ENCODE measurements around the gene PEX11B. TPM values are rescaled to one million over a fixed set of nuclear protein-coding genes. Genes with fewer than 3 reads are reported as not detected.

Gene PEX11B
- total RNA-seq, 1 experiment from 2014 or later: 26.5 TPM

- no peak for DNase-seq (ENCODE audit: extremely low read depth, low read depth)
These were observed 40.5 kb downstream of the PEX11B start for GRCh38 chr1:145877923-145878486.

GRCh38 chr1:145874646-145875045 lies 43.9 kb downstream of the PEX11B start:
- no peak for DNase-seq (ENCODE audit: extremely low read depth, low read depth)

- no peak for DNase-seq (ENCODE audit: extremely low read depth, low read depth)
These were observed 46.3 kb downstream of the PEX11B start for GRCh38 chr1:145871994-145872924.

- no peak for DNase-seq (ENCODE audit: extremely low read depth, low read depth)
These were observed 50.3 kb downstream of the PEX11B start for GRCh38 chr1:145868232-145868631.

GRCh38 chr1:145863282-145864018 lies 55.1 kb downstream of the PEX11B start:
- DNase-seq (ENCODE audit: extremely low read depth, low read depth): no peak

Other genes starting within 250 kb of the PEX11B start
- 0.62 TPM in 1 of 2 replicates, not detected in the other for gene PDZK1, start 211.3 kb downstream of the PEX11B start, total RNA-seq (2014; rRNA removed; shearing (Covaris generic))
- gene CD160, start 199.2 kb downstream of the PEX11B start, total RNA-seq (2014; rRNA removed; shearing (Covaris generic)): not detected in 2 replicates
- 11.3 and 13.5 TPM in 2 replicates for gene RNF115, start 94.6 kb downstream of the PEX11B start, total RNA-seq (2014; rRNA removed; shearing (Covaris generic))
- gene POLR3C, start 94.5 kb downstream of the PEX11B start, total RNA-seq (2014; rRNA removed; shearing (Covaris generic)): 44.1 and 45.7 TPM in 2 replicates
- 9.3 and 10.7 TPM in 2 replicates for gene NUDT17, start 73.1 kb downstream of the PEX11B start, total RNA-seq (2014; rRNA removed; shearing (Covaris generic))
- 18.6 and 19.9 TPM in 2 replicates for gene PIAS3, start 59.6 kb downstream of the PEX11B start, total RNA-seq (2014; rRNA removed; shearing (Covaris generic))
- not detected in 2 replicates for gene ANKRD35, start 32.9 kb downstream of the PEX11B start, total RNA-seq (2014; rRNA removed; shearing (Covaris generic))
- gene ITGA10, start 8.7 kb downstream of the PEX11B start, total RNA-seq (2014; rRNA removed; shearing (Covaris generic)): 0.42 and 0.72 TPM in 2 replicates
- 265 and 308 TPM in 2 replicates for gene RBM8A, start 8.8 kb upstream of the PEX11B start, total RNA-seq (2014; rRNA removed; shearing (Covaris generic))
- gene LIX1L, start 39.3 kb upstream of the PEX11B start, total RNA-seq (2014; rRNA removed; shearing (Covaris generic)): 48.1 and 51.0 TPM in 2 replicates
- gene ANKRD34A, start 45.9 kb upstream of the PEX11B start, total RNA-seq (2014; rRNA removed; shearing (Covaris generic)): 1.2 and 1.6 TPM in 2 replicates
- gene POLR3GL, start 46.0 kb upstream of the PEX11B start, total RNA-seq (2014; rRNA removed; shearing (Covaris generic)): 28.7 and 36.2 TPM in 2 replicates
- gene TXNIP, start 77.9 kb upstream of the PEX11B start, total RNA-seq (2014; rRNA removed; shearing (Covaris generic)): 611 and 616 TPM in 2 replicates
- not detected in 2 replicates for gene HJV, start 103.0 kb upstream of the PEX11B start, total RNA-seq (2014; rRNA removed; shearing (Covaris generic))
- gene NBPF10, start 226.1 kb upstream of the PEX11B start, total RNA-seq (2014; rRNA removed; shearing (Covaris generic)): 0.72 and 0.77 TPM in 2 replicates